ENCODE measurements around the gene ZMIZ2.
"Not testable (repeated sequence)": the region's sequence is repeated elsewhere in the genome, so short reads cannot be mapped to it uniquely, and the experiment has no call there.

ZMIZ2 gene

DNA sequence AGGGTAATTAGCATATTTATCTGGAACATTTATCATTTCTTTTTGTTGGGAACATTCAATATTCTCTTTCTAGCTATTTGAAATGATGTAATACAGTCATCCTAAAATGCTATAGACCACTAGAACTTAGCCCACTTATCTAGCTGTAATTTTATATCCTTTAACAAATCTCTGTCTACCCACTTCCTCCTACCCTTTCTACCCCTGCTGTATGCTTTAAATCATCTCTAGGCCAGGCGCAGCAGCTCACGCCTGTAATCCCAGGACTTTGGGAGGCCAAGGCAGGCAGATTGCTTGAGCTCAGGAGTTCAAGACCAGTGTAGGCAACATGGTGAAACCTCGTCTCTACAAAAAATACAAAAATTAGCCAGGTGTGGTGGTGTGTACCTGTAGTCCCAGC is 25.8 kb downstream of the ZMIZ2 start:
- peak; percentile 82 for TF ChIP-seq ZFHX2 (tag by site-specific recombination; conservative IDR thresholded peaks at IDR 0.05)
- TF ChIP-seq EGR2 (tag by site-specific recombination; IDR thresholded peaks at IDR 0.05; ENCODE audit: low read depth), result peak; percentile 86
- CTCF ChIA-PET; H3K9me3 ChIP-seq (ENCODE audit: control insufficient read depth, insufficient read depth, low read depth, low read length); H3K4me1 ChIP-seq (ENCODE audit: control insufficient read depth, insufficient read depth, low read length); H3K36me3 ChIP-seq (ENCODE audit: control insufficient read depth in 2 of 2, insufficient read depth in 1 of 2, low read length in 2 of 2); H3K27ac ChIP-seq (ENCODE audit: extremely low read depth, low read depth, low read length); H3K4me3 ChIP-seq (ENCODE audit: low read depth, low read length): not testable (repeated sequence)
- POLR2A ChIA-PET, result interaction anchor here (0.7 kb wide), 1 partner anchor 552 kb away, joined by 3 read pairs; no protein-coding TSS in a partner anchor

DNA sequence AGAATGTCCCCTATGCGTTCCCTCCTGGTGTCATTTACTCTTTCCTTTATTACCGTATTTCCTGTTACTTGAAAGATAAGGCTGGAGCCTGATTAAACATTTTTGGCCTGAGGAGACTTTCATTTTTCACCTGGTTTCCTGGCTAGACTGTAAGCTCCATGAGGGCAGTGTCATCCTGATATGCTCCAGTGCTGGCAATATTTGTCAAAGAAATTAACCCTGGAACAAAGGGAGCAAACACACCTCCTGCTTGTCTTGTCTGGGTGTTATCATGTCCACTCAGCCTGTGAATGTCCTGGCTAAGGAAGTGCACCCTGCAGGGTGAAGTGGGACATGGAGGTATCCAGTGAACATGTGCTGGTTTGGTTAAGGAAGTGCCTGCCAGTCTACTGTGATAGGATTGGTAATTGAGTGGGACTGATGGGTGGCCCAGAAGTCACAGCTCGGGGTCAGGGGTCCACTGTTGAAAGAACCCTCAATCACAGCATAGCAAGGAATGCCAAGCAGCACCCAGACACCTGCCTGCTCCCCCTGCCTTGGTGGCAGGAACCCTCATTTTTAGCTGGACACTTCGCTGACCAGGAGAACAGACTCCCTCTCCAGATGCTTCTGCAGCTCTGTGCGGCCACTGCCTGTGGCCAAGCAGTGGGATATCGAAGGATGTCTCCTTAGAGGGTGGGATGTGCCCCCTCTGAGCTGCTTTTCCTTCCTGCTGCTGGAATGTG is 26.9 kb downstream of the ZMIZ2 start:
- Histone ChIP-seq H3K4me1 (ENCODE audit: control insufficient read depth, insufficient read depth, low read length) (no peaks in the 10 kb centered on the region), H3K27ac (ENCODE audit: extremely low read depth, low read depth, low read length) (no peak overlapping the region), H3K4me3 (ENCODE audit: low read depth, low read length) (no peak overlapping the region), H3K36me3 (ENCODE audit: control insufficient read depth in 2 of 2, insufficient read depth in 1 of 2, low read length in 2 of 2) (no peaks in the 10 kb centered on the region), H3K9me3 (ENCODE audit: control insufficient read depth, insufficient read depth, low read depth, low read length) (no peaks in the 10 kb centered on the region)
- TF ChIP-seq ZNF585B (tag by site-specific recombination; IDR thresholded peaks at IDR 0.05), result no peak
- TF ChIP-seq ZNF777 (tag by site-specific recombination; IDR thresholded peaks at IDR 0.05; ENCODE audit: borderline replicate concordance), result no peak
- TF ChIP-seq ZNF24 (tag by site-specific recombination; IDR thresholded peaks at IDR 0.05), result no peak
- TF ChIP-seq ZNF433 (tag by site-specific recombination; IDR thresholded peaks at IDR 0.05; ENCODE audit: low read depth), result no peak
- TF ChIP-seq ZNF211 (tag by site-specific recombination; IDR thresholded peaks at IDR 0.05; ENCODE audit: low read depth), result no peak
- TF ChIP-seq ZNF37A (tag by site-specific recombination; IDR thresholded peaks at IDR 0.05), result no peak
- TF ChIP-seq ZNF121 (tag by site-specific recombination; IDR thresholded peaks at IDR 0.05), result no peak
- TF ChIP-seq ZBTB8A (tag by site-specific recombination; IDR thresholded peaks at IDR 0.05), result no peak
- ChIA-PET CTCF (no interaction called here), POLR2A (no interaction called here)

DNA sequence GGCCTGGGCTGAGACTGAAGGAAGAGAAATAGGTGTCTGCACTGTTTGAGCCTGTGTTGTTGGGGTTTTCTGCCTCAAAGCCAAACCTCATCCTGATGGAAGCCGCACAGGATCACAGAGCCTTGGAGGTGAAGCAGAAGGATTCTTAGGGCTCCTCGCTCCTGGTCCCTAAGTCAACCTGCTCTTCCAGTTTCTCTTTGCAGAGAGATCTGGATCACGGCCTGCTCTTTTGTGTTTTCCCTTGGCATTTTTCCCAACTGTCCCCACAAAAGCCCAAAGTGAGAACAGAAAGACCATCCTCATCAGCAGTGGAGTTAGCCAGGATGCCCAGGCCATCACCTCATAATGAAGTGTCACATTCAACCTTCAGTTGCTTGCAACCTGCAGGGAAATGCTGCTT is 27.6 kb downstream of the ZMIZ2 start:
- ChIA-PET POLR2A (no interaction called here), CTCF (no interaction called here)
- Histone ChIP-seq H3K27ac (ENCODE audit: extremely low read depth, low read depth, low read length) (no peak overlapping the region), H3K4me1 (ENCODE audit: control insufficient read depth, insufficient read depth, low read length) (no peaks in the 10 kb centered on the region), H3K36me3 (ENCODE audit: control insufficient read depth in 2 of 2, insufficient read depth in 1 of 2, low read length in 2 of 2) (no peaks in the 10 kb centered on the region), H3K9me3 (ENCODE audit: control insufficient read depth, insufficient read depth, low read depth, low read length) (no peaks in the 10 kb centered on the region), H3K4me3 (ENCODE audit: low read depth, low read length) (no peak overlapping the region)
- TF ChIP-seq, protein P1, sequence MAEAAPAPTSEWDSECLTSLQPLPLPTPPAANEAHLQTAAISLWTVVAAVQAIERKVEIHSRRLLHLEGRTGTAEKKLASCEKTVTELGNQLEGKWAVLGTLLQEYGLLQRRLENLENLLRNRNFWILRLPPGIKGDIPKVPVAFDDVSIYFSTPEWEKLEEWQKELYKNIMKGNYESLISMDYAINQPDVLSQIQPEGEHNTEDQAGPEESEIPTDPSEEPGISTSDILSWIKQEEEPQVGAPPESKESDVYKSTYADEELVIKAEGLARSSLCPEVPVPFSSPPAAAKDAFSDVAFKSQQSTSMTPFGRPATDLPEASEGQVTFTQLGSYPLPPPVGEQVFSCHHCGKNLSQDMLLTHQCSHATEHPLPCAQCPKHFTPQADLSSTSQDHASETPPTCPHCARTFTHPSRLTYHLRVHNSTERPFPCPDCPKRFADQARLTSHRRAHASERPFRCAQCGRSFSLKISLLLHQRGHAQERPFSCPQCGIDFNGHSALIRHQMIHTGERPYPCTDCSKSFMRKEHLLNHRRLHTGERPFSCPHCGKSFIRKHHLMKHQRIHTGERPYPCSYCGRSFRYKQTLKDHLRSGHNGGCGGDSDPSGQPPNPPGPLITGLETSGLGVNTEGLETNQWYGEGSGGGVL (tag by site-specific recombination; IDR thresholded peaks at IDR 0.05), result no peak
- no peak for TF ChIP-seq ZNF354C (tag by site-specific recombination; IDR thresholded peaks at IDR 0.05; ENCODE audit: borderline replicate concordance, low read depth)
- no peak for TF ChIP-seq ZNF510 (tag by site-specific recombination; IDR thresholded peaks at IDR 0.05; ENCODE audit: insufficient replicate concordance)
- no peak for TF ChIP-seq ZNF266 (tag by site-specific recombination; IDR thresholded peaks at IDR 0.05; ENCODE audit: low read depth)
- TF ChIP-seq ZNF24 (tag by site-specific recombination; IDR thresholded peaks at IDR 0.05), result no peak
- no peak for TF ChIP-seq ZNF16 (tag by site-specific recombination; IDR thresholded peaks at IDR 0.05; ENCODE audit: low read depth)
- no peak for TF ChIP-seq ZNF133 (tag by site-specific recombination; IDR thresholded peaks at IDR 0.05)
- no peak for TF ChIP-seq OVOL3 (tag by site-specific recombination; IDR thresholded peaks at IDR 0.05)
- TF ChIP-seq, protein P2, sequence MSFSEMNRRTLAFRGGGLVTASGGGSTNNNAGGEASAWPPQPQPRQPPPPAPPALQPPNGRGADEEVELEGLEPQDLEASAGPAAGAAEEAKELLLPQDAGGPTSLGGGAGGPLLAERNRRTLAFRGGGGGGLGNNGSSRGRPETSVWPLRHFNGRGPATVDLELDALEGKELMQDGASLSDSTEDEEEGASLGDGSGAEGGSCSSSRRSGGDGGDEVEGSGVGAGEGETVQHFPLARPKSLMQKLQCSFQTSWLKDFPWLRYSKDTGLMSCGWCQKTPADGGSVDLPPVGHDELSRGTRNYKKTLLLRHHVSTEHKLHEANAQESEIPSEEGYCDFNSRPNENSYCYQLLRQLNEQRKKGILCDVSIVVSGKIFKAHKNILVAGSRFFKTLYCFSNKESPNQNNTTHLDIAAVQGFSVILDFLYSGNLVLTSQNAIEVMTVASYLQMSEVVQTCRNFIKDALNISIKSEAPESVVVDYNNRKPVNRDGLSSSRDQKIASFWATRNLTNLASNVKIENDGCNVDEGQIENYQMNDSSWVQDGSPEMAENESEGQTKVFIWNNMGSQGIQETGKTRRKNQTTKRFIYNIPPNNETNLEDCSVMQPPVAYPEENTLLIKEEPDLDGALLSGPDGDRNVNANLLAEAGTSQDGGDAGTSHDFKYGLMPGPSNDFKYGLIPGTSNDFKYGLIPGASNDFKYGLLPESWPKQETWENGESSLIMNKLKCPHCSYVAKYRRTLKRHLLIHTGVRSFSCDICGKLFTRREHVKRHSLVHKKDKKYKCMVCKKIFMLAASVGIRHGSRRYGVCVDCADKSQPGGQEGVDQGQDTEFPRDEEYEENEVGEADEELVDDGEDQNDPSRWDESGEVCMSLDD (tag by site-specific recombination; IDR thresholded peaks at IDR 0.05), result no peak
- TF ChIP-seq, protein P3, sequence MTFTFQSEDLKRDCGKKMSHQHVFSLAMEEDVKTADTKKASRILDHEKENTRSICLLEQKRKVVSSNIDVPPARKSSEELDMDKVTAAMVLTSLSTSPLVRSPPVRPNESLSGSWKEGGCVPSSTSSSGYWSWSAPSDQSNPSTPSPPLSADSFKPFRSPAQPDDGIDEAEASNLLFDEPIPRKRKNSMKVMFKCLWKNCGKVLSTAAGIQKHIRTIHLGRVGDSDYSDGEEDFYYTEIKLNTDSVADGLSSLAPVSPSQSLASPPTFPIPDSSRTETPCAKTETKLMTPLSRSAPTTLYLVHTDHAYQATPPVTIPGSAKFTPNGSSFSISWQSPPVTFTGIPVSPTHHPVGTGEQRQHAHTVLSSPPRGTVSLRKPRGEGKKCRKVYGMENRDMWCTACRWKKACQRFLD (tag by site-specific recombination; IDR thresholded peaks at IDR 0.05), result no peak
- TF ChIP-seq ZNF670 (tag by site-specific recombination; IDR thresholded peaks at IDR 0.05; ENCODE audit: low read depth), result no peak
- TF ChIP-seq, protein P4, sequence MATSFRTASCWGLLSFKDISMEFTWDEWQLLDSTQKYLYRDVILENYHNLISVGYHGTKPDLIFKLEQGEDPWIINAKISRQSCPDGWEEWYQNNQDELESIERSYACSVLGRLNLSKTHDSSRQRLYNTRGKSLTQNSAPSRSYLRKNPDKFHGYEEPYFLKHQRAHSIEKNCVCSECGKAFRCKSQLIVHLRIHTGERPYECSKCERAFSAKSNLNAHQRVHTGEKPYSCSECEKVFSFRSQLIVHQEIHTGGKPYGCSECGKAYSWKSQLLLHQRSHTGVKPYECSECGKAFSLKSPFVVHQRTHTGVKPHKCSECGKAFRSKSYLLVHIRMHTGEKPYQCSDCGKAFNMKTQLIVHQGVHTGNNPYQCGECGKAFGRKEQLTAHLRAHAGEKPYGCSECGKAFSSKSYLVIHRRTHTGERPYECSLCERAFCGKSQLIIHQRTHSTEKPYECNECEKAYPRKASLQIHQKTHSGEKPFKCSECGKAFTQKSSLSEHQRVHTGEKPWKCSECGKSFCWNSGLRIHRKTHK (tag by site-specific recombination; IDR thresholded peaks at IDR 0.05), result no peak
- TF ChIP-seq, protein P5, sequence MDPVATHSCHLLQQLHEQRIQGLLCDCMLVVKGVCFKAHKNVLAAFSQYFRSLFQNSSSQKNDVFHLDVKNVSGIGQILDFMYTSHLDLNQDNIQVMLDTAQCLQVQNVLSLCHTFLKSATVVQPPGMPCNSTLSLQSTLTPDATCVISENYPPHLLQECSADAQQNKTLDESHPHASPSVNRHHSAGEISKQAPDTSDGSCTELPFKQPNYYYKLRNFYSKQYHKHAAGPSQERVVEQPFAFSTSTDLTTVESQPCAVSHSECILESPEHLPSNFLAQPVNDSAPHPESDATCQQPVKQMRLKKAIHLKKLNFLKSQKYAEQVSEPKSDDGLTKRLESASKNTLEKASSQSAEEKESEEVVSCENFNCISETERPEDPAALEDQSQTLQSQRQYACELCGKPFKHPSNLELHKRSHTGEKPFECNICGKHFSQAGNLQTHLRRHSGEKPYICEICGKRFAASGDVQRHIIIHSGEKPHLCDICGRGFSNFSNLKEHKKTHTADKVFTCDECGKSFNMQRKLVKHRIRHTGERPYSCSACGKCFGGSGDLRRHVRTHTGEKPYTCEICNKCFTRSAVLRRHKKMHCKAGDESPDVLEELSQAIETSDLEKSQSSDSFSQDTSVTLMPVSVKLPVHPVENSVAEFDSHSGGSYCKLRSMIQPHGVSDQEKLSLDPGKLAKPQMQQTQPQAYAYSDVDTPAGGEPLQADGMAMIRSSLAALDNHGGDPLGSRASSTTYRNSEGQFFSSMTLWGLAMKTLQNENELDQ (tag by site-specific recombination; IDR thresholded peaks at IDR 0.05; ENCODE audit: low read depth), result no peak
